Measurements from ENCODE around the gene SULT6B1.

DNA sequence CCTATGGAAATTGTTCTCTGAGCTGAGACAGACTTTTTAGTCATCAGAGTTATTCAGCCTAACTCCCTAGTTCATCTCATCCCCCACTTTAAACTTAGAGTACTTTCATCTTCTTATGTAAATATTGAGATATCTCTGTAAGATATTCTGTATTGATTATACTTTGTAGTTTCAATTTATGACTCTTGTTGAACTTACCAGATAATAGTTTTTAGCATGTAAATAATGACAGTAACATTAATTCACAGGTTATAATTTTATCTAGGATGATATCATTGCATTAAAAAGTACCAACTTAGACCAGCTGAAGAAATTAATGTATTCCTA is 16.9 kb downstream of the SULT6B1 start:
- no peak for TF ChIP-seq POLR2A (IDR thresholded peaks at IDR 0.05)
- TF ChIP-seq, protein P1, sequence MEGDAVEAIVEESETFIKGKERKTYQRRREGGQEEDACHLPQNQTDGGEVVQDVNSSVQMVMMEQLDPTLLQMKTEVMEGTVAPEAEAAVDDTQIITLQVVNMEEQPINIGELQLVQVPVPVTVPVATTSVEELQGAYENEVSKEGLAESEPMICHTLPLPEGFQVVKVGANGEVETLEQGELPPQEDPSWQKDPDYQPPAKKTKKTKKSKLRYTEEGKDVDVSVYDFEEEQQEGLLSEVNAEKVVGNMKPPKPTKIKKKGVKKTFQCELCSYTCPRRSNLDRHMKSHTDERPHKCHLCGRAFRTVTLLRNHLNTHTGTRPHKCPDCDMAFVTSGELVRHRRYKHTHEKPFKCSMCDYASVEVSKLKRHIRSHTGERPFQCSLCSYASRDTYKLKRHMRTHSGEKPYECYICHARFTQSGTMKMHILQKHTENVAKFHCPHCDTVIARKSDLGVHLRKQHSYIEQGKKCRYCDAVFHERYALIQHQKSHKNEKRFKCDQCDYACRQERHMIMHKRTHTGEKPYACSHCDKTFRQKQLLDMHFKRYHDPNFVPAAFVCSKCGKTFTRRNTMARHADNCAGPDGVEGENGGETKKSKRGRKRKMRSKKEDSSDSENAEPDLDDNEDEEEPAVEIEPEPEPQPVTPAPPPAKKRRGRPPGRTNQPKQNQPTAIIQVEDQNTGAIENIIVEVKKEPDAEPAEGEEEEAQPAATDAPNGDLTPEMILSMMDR (IDR thresholded peaks at IDR 0.05), result no peak
